SK-N-MC (cell line): ENCODE data around the gene DCUN1D4.

Experiments used
- EZH2 ChIP-seq: fragments of 200-600 bp; sonication (generic); IDR thresholded peaks from one replicate; pipeline ENCODE4 v1.6.1; 2017; ENCODE audit warnings: antibody characterized with exemption
- FOXP2 ChIP-seq: optimal IDR thresholded peaks from 2 replicates; pipeline ENCODE3; 2011; ENCODE audit warnings: mild to moderate bottlenecking, moderate library complexity; ENCODE audit not compliant: insufficient read depth; ENCODE audit errors: extremely low read length, control extremely low read depth
- POLR2AphosphoS5 ChIP-seq: IDR thresholded peaks from 2 replicates; pipeline ENCODE4 v1.6.1; 2012; ENCODE audit warnings: mild to moderate bottlenecking, low read depth, low read length, borderline replicate concordance

- TF ChIP-seq POLR2AphosphoS5 (no peak), EZH2 (no peak), FOXP2 (no peak)
These were observed 19.2 kb downstream of the DCUN1D4 start for GRCh38 chr4:51862199-51862598.
